Keratinocyte (primary cell): ENCODE measurements around the gene ATP6V0E1. TPM values are rescaled to one million over a fixed set of nuclear protein-coding genes. Genes with fewer than 3 reads are reported as not detected.
A peak's percentile ranks its signal among the peaks of the same experiment; 100 is the strongest.

Experiments
- DNase-seq: peaks from one replicate; pipeline ENCODE4 v3.0.0-alpha.2; 2011; ENCODE audit warnings: low read depth, missing footprints, low spot score
- FAIRE-seq: peaks from 2 replicates; lab custom pipeline; 2011; peaks lifted over from hg19 to GRCh38; lab: Jason Lieb, UNC
- H2AFZ ChIP-seq: 2 replicates; pipeline ENCODE4 v1.6.0; 2012; ENCODE audit warnings: low read length, control low read depth, inconsistent platforms; ENCODE audit not compliant: control insufficient read depth
- H3K27ac ChIP-seq: 2 replicates; pipeline ENCODE4 v1.5.1; 2011; ENCODE audit warnings: low read length; ENCODE audit not compliant: control insufficient read depth, insufficient read depth
- H3K27me3 ChIP-seq: 3 replicates; pipeline ENCODE4 v1.6.0; 2011; ENCODE audit warnings: low read length; ENCODE audit not compliant: control insufficient read depth, insufficient read depth; ENCODE audit errors: extremely low read depth
- H3K36me3 ChIP-seq, 2 experiments: 2 replicates in 1 of 2; 3 replicates in 1 of 2; pipeline ENCODE4 v1.5.1; 2011; ENCODE audit warnings: low read length in 2 of 2, mild to moderate bottlenecking in 1 of 2; ENCODE audit not compliant: control insufficient read depth in 2 of 2, insufficient read depth in 2 of 2; ENCODE audit errors: extremely low read depth in 1 of 2
- H3K4me1 ChIP-seq: 3 replicates; pipeline ENCODE4 v1.5.1; 2011; ENCODE audit warnings: low read length; ENCODE audit not compliant: control insufficient read depth, insufficient read depth; ENCODE audit errors: extremely low read depth
- H3K4me2 ChIP-seq: 3 replicates; pipeline ENCODE4 v1.6.0; 2011; ENCODE audit warnings: low read depth, low read length; ENCODE audit not compliant: control insufficient read depth, insufficient read depth; ENCODE audit errors: extremely low read depth
- H3K4me3 ChIP-seq, 3 experiments: fragments of 200-600 bp in 1 of 3; sonication (generic) in 1 of 3; 2 replicates in 2 of 3; 3 replicates in 1 of 3; pipeline ENCODE4 v1.5.1; 2011 to 2016; ENCODE audit warnings: low read length in 3 of 3, mild to moderate bottlenecking in 3 of 3, control low read depth in 2 of 3, inconsistent platforms in 1 of 3, low read depth in 1 of 3, mixed read lengths in 1 of 3, mixed run types in 1 of 3, moderate library complexity in 1 of 3; ENCODE audit not compliant: control insufficient read depth in 2 of 3, insufficient read depth in 2 of 3; ENCODE audit errors: extremely low read depth in 1 of 3
- H3K79me2 ChIP-seq: 2 replicates; pipeline ENCODE4 v1.6.0; 2012; ENCODE audit warnings: low read length; ENCODE audit not compliant: control insufficient read depth, insufficient read depth
- H3K9ac ChIP-seq: 3 replicates; pipeline ENCODE4 v1.6.0; 2011; ENCODE audit warnings: low read length; ENCODE audit not compliant: control insufficient read depth, insufficient read depth; ENCODE audit errors: extremely low read depth
- H3K9me1 ChIP-seq: 3 replicates; pipeline ENCODE4 v1.6.0; 2011; ENCODE audit warnings: low read length; ENCODE audit not compliant: control insufficient read depth, insufficient read depth; ENCODE audit errors: extremely low read depth
- H3K9me3 ChIP-seq: 2 replicates; pipeline ENCODE4 v1.5.1; 2012; ENCODE audit warnings: low read depth, low read length; ENCODE audit not compliant: control insufficient read depth
- H4K20me1 ChIP-seq: 3 replicates; pipeline ENCODE4 v1.6.0; 2011; ENCODE audit warnings: low read length; ENCODE audit not compliant: control insufficient read depth, insufficient read depth; ENCODE audit errors: extremely low read depth
- EZH2 ChIP-seq: IDR thresholded peaks from one replicate; pipeline ENCODE4 v1.6.1; 2012; ENCODE audit warnings: inconsistent platforms, mild to moderate bottlenecking, low read length, moderate library complexity
- dilution Hi-C: fragments of 300-500 bp; cut with MboI; formaldehyde crosslinking; loops from one replicate; pipeline ENCODE4 v1.7.0; 2020; ENCODE audit warnings: low sequenced_read_pairs; ENCODE audit not compliant: extremely low pct_ligation_motif_present
- polyA plus RNA-seq, 5 experiments: library from polyadenylated mRNA; depleted of rRNA in 3 of 5; stranded (reverse) in 3 of 5; stranded (forward) in 1 of 5; unstranded in 1 of 5; fragments of >200 nt; gene quantifications; 1 replicate in 1 of 5; 2 replicates in 3 of 5; 3 replicates in 1 of 5; pipeline versions ENCODE4 v1.2.1 to v1.2.3, GENCODE V29; 2011 to 2012; ENCODE audit warnings: missing spikeins in 2 of 5, low read depth in 1 of 5, low replicate concordance in 1 of 5
- TF ChIP-seq, protein P1 (sequence below), 3 experiments: IDR thresholded peaks in 1 of 3; conservative IDR thresholded peaks in 1 of 3; optimal IDR thresholded peaks in 1 of 3; 2 replicates in 2 of 3; 3 replicates in 1 of 3; pipeline versions ENCODE3 to v1.5.1; 2011; ENCODE audit warnings: low read length in 3 of 3, mild to moderate bottlenecking in 3 of 3, moderate library complexity in 2 of 3, control low read depth in 1 of 3, inconsistent platforms in 1 of 3; ENCODE audit not compliant: insufficient read depth in 2 of 3; ENCODE audit errors: extremely low read depth in 1 of 3

Gene ATP6V0E1
- polyA plus RNA-seq, 1 donor (not counting 4 experiments of a cell fraction or from before 2014, with no cell fraction given) = 533 TPM

- no peaks in the 10 kb centered on the region for H3K27me3 ChIP-seq
Observed at GRCh38 chr5:172952034-172952511, 31.5 kb upstream of the ATP6V0E1 start.

GRCh38 chr5:172953776-172954675 lies 29.5 kb upstream of the ATP6V0E1 start:
- Histone ChIP-seq H3K79me2 (no peaks in the 10 kb centered on the region), H3K4me3 (no peak overlapping the region), H4K20me1 (no peaks in the 10 kb centered on the region), H3K36me3 (peaks cover 0 to 3% of the 10 kb centered on the region in 2 experiments), H3K9me3 (no peaks in the 10 kb centered on the region), H3K9me1 (no peaks in the 10 kb centered on the region), H3K9ac (no peak overlapping the region), H3K4me1 (peaks cover 33% of the 10 kb centered on the region), H2AFZ (no peak overlapping the region), H3K27me3 (no peaks in the 10 kb centered on the region), H3K4me2 (peak overlapping the region; percentile 34), H3K27ac (peak overlapping the region; percentile 60)
- DNase-seq = no peak
- peak; percentile 67 for FAIRE-seq
- TF ChIP-seq EZH2 = no peak
- TF ChIP-seq, protein P1, sequence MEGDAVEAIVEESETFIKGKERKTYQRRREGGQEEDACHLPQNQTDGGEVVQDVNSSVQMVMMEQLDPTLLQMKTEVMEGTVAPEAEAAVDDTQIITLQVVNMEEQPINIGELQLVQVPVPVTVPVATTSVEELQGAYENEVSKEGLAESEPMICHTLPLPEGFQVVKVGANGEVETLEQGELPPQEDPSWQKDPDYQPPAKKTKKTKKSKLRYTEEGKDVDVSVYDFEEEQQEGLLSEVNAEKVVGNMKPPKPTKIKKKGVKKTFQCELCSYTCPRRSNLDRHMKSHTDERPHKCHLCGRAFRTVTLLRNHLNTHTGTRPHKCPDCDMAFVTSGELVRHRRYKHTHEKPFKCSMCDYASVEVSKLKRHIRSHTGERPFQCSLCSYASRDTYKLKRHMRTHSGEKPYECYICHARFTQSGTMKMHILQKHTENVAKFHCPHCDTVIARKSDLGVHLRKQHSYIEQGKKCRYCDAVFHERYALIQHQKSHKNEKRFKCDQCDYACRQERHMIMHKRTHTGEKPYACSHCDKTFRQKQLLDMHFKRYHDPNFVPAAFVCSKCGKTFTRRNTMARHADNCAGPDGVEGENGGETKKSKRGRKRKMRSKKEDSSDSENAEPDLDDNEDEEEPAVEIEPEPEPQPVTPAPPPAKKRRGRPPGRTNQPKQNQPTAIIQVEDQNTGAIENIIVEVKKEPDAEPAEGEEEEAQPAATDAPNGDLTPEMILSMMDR (optimal IDR thresholded peaks at IDR 0.05 in 1 of 3, IDR thresholded peaks at IDR 0.05 in 1 of 3, conservative IDR thresholded peaks at IDR 0.05 in 1 of 3; ENCODE audit: extremely low read depth in 1 of 3, insufficient read depth in 2 of 3, low read length in 3 of 3) = no peak
- dilution Hi-C loops = no loop called here

More at GRCh38 chr5:172952034-172952511, 31.5 kb upstream of the ATP6V0E1 start:
- dilution Hi-C loops = no loop called here
- peaks cover 0 to 3% of the 10 kb centered on the region in 2 experiments for H3K36me3 ChIP-seq
- H3K4me1 ChIP-seq = peaks cover 41% of the 10 kb centered on the region
- H4K20me1 ChIP-seq = no peaks in the 10 kb centered on the region
- H3K79me2 ChIP-seq = no peaks in the 10 kb centered on the region
- TF ChIP-seq EZH2 = no peak
- TF ChIP-seq, protein P1 (optimal IDR thresholded peaks at IDR 0.05 in 1 of 3, IDR thresholded peaks at IDR 0.05 in 1 of 3, conservative IDR thresholded peaks at IDR 0.05 in 1 of 3; ENCODE audit: extremely low read depth in 1 of 3, insufficient read depth in 2 of 3, low read length in 3 of 3) = no peak
- no peak overlapping the region for H3K4me3 ChIP-seq
- H3K9me3 ChIP-seq = no peaks in the 10 kb centered on the region
- FAIRE-seq (no peak), DNase-seq (no peak)
- H3K9me1 ChIP-seq = no peaks in the 10 kb centered on the region
- H3K27ac ChIP-seq = no peak overlapping the region
- H3K4me2 ChIP-seq = no peak overlapping the region
- H2AFZ ChIP-seq = no peak overlapping the region
- H3K9ac ChIP-seq = no peak overlapping the region
